HUES48 (cell line): ENCODE data around the gene ANO7.

Source experiments
- H3K27ac ChIP-seq: one replicate; pipeline ENCODE4 v1.7.0; 2013; ENCODE audit warnings: low read depth, low read length, inconsistent platforms
- H3K27me3 ChIP-seq: 2 replicates; pipeline ENCODE4 v1.6.1; 2013; ENCODE audit warnings: mild to moderate bottlenecking, low read length; ENCODE audit not compliant: control insufficient read depth, insufficient read depth
- H3K36me3 ChIP-seq: 2 replicates; pipeline ENCODE4 v1.6.1; 2013; ENCODE audit warnings: low read length; ENCODE audit not compliant: control insufficient read depth, insufficient read depth
- H3K4me1 ChIP-seq: 2 replicates; pipeline ENCODE4 v1.6.1; 2013; ENCODE audit warnings: mild to moderate bottlenecking, low read length; ENCODE audit not compliant: control insufficient read depth, insufficient read depth
- H3K4me3 ChIP-seq: 2 replicates; pipeline ENCODE4 v1.5.1; 2013; ENCODE audit warnings: mild to moderate bottlenecking, low read depth, low read length
- H3K9ac ChIP-seq: 2 replicates; pipeline ENCODE4 v1.6.1; 2013; ENCODE audit warnings: mild to moderate bottlenecking, low read depth, low read length, moderate library complexity
- H3K9me3 ChIP-seq: 2 replicates; pipeline ENCODE4 v1.6.1; 2013; ENCODE audit warnings: low read length; ENCODE audit not compliant: control insufficient read depth, insufficient read depth

The ANO7 gene

DNA sequence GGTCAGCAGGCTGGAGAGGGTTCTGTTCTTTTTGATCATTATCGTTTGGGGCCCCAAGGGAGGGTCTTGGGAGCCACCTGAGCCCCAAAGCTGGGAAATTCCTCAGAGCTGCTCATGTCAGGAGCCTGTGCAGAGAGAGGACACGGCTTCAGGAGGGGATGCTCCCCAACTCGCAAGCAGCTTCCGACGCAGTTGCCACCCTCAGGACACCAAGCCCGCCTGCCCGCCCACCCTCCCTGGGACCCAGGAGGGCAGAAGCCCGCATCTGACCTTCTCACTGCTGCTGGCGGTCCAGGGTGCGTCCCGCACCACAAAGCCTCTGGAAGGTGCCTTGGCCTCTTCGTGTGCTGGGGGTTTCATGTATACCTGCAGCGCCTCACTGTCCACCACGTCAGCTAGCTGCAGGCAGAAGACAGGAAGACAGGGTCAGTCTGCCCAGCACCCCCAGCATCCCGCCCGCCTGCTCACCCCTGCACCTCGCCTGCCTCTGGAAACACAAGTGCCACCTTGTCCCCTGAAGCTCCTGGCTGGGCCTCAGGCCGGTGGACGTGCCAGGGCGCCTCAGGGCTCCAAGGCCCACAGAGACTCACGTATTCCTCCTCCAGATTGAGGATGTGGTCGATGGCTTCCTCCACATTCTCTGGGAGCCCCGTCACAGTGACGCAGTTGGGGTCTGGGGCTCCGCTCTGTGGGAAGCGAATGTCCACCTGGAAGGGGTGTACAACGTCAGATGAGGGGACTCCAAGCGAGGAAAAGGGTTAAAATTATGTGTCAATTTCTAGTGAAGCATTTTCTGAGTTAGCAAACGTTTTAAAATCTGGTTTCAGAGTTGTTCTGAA, 41.3 kb downstream of the ANO7 start:
- Histone ChIP-seq H3K9ac (no peak overlapping the region), H3K4me3 (no peak overlapping the region), H3K27me3 (no peaks in the 10 kb centered on the region), H3K36me3 (peaks cover 89% of the 10 kb centered on the region), H3K4me1 (no peaks in the 10 kb centered on the region), H3K27ac (no peak overlapping the region), H3K9me3 (no peaks in the 10 kb centered on the region)

GRCh38 chr2:241230435-241230834, 42.0 kb downstream of the ANO7 start:
- H3K27me3 ChIP-seq = no peaks in the 10 kb centered on the region
- no peak overlapping the region for H3K4me3 ChIP-seq
- H3K9ac ChIP-seq = no peak overlapping the region
- no peaks in the 10 kb centered on the region for H3K4me1 ChIP-seq
- H3K27ac ChIP-seq = no peak overlapping the region
- no peaks in the 10 kb centered on the region for H3K9me3 ChIP-seq
- H3K36me3 ChIP-seq = peaks cover 90% of the 10 kb centered on the region

GRCh38 chr2:241232736-241233575, 44.5 kb downstream of the ANO7 start:
- no peaks in the 10 kb centered on the region for H3K27me3 ChIP-seq
- no peak overlapping the region for H3K4me3 ChIP-seq
- H3K27ac ChIP-seq = no peak overlapping the region
- H3K9me3 ChIP-seq = no peaks in the 10 kb centered on the region
- peaks cover 95% of the 10 kb centered on the region for H3K36me3 ChIP-seq
- no peaks in the 10 kb centered on the region for H3K4me1 ChIP-seq
- no peak overlapping the region for H3K9ac ChIP-seq

DNA sequence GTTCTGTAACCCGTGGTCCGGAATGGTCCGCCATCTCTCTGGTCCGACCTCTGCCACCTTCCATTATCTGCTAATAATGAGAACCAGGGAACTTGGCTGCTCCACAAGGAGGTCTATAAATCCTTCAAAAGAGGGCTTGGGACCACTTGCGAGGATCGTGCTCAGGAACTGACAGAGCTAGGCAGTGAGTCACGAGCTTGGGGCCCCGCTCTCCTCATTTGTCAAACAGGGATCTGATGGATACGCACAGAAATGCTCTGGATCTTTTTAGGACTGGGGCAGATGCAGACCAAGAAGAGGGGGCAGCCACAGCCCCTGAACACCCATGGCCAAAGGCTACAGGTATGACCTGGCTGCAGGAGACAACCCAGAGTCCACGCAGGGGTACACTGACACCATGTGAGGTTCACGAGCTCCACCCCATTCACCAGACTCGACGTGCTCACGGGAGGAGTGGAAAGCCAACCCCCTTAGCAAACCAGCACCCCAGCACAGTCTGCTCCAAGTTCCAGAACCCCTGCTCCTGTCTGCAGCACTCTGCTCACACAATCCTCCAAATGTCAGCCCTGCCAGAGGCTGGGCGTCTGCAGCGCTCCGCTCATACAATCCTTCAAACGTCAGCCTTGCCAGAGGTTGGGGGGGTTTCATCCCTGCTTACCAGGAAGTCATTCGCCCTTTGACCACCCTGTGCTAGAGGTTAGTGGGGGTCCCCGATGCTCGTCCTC, 45.8 kb downstream of the ANO7 start:
- no peaks in the 10 kb centered on the region for H3K9me3 ChIP-seq
- H3K36me3 ChIP-seq = peaks cover 95% of the 10 kb centered on the region
- no peaks in the 10 kb centered on the region for H3K27me3 ChIP-seq
- H3K27ac ChIP-seq = no peak overlapping the region
- no peak overlapping the region for H3K9ac ChIP-seq
- H3K4me3 ChIP-seq = no peak overlapping the region
- H3K4me1 ChIP-seq = no peaks in the 10 kb centered on the region

GRCh38 chr2:241234962-241235740, 46.7 kb downstream of the ANO7 start:
- H3K27me3 ChIP-seq = no peaks in the 10 kb centered on the region
- no peak overlapping the region for H3K4me3 ChIP-seq
- no peaks in the 10 kb centered on the region for H3K4me1 ChIP-seq
- H3K9ac ChIP-seq = no peak overlapping the region
- no peak overlapping the region for H3K27ac ChIP-seq
- H3K36me3 ChIP-seq = peaks cover 96% of the 10 kb centered on the region
- no peaks in the 10 kb centered on the region for H3K9me3 ChIP-seq

GRCh38 chr2:241235859-241236593, 47.5 kb downstream of the ANO7 start:
- H3K4me1 ChIP-seq = no peaks in the 10 kb centered on the region
- H3K9ac ChIP-seq = no peak overlapping the region
- no peaks in the 10 kb centered on the region for H3K9me3 ChIP-seq
- H3K4me3 ChIP-seq = no peak overlapping the region
- H3K27ac ChIP-seq = no peak overlapping the region
- H3K36me3 ChIP-seq = peaks cover 97% of the 10 kb centered on the region
- no peaks in the 10 kb centered on the region for H3K27me3 ChIP-seq

GRCh38 chr2:241237047-241237446, 48.6 kb downstream of the ANO7 start:
- Histone ChIP-seq H3K36me3 (peaks cover 98% of the 10 kb centered on the region), H3K27ac (no peak overlapping the region), H3K9ac (no peak overlapping the region), H3K27me3 (no peaks in the 10 kb centered on the region), H3K4me1 (no peaks in the 10 kb centered on the region), H3K9me3 (no peaks in the 10 kb centered on the region), H3K4me3 (no peak overlapping the region)

- no peaks in the 10 kb centered on the region for H3K9me3 ChIP-seq
- H3K27ac ChIP-seq = no peak overlapping the region
- H3K27me3 ChIP-seq = no peaks in the 10 kb centered on the region
- no peak overlapping the region for H3K4me3 ChIP-seq
- peaks cover 98% of the 10 kb centered on the region for H3K36me3 ChIP-seq
- H3K4me1 ChIP-seq = no peaks in the 10 kb centered on the region
- no peak overlapping the region for H3K9ac ChIP-seq
Observed at GRCh38 chr2:241237949-241238371, 49.5 kb downstream of the ANO7 start.

- no peak overlapping the region for H3K9ac ChIP-seq
- no peaks in the 10 kb centered on the region for H3K4me1 ChIP-seq
- peaks cover 98% of the 10 kb centered on the region for H3K36me3 ChIP-seq
- H3K9me3 ChIP-seq = no peaks in the 10 kb centered on the region
- no peaks in the 10 kb centered on the region for H3K27me3 ChIP-seq
- H3K4me3 ChIP-seq = no peak overlapping the region
- no peak overlapping the region for H3K27ac ChIP-seq
Observed at GRCh38 chr2:241238693-241239198, 50.3 kb downstream of the ANO7 start.
